Keratinocyte (primary cell): ENCODE measurements around the gene MEGF10.

Experiments
- EZH2 ChIP-seq: IDR thresholded peaks from one replicate; pipeline ENCODE4 v1.6.1; 2012; ENCODE audit warnings: inconsistent platforms, mild to moderate bottlenecking, low read length, moderate library complexity
- TF ChIP-seq, protein P1 (sequence below), 3 experiments: IDR thresholded peaks in 1 of 3; conservative IDR thresholded peaks in 1 of 3; optimal IDR thresholded peaks in 1 of 3; 2 replicates in 2 of 3; 3 replicates in 1 of 3; pipeline versions ENCODE3 to v1.5.1; 2011; ENCODE audit warnings: low read length in 3 of 3, mild to moderate bottlenecking in 3 of 3, moderate library complexity in 2 of 3, control low read depth in 1 of 3, inconsistent platforms in 1 of 3; ENCODE audit not compliant: insufficient read depth in 2 of 3; ENCODE audit errors: extremely low read depth in 1 of 3

DNA sequence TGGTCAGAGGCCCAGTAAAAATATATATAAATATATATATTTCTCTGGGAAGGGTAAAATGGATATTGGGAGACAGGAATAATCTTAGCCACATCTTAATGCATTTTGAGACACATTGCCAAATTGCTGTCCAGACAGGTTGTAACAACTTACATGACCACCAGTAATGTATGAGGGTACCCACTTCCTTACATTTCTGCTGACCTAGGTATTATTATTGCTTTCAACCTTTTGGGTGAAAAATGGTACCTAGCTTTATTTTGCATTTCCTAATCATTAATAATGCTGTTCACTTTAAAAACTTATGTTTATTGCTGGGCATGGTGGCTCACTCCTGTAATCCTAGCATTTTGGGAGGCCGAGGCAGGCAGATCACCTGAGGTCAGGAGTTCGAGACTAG, 61.5 kb downstream of the MEGF10 start:
- TF ChIP-seq, protein P1, sequence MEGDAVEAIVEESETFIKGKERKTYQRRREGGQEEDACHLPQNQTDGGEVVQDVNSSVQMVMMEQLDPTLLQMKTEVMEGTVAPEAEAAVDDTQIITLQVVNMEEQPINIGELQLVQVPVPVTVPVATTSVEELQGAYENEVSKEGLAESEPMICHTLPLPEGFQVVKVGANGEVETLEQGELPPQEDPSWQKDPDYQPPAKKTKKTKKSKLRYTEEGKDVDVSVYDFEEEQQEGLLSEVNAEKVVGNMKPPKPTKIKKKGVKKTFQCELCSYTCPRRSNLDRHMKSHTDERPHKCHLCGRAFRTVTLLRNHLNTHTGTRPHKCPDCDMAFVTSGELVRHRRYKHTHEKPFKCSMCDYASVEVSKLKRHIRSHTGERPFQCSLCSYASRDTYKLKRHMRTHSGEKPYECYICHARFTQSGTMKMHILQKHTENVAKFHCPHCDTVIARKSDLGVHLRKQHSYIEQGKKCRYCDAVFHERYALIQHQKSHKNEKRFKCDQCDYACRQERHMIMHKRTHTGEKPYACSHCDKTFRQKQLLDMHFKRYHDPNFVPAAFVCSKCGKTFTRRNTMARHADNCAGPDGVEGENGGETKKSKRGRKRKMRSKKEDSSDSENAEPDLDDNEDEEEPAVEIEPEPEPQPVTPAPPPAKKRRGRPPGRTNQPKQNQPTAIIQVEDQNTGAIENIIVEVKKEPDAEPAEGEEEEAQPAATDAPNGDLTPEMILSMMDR (optimal IDR thresholded peaks at IDR 0.05 in 1 of 3, IDR thresholded peaks at IDR 0.05 in 1 of 3, conservative IDR thresholded peaks at IDR 0.05 in 1 of 3; ENCODE audit: extremely low read depth in 1 of 3, insufficient read depth in 2 of 3, low read length in 3 of 3), result no peak
- no peak for TF ChIP-seq EZH2
